A549 (cell line): ENCODE results near the gene CDKN1C. TPM values are rescaled to one million over a fixed set of nuclear protein-coding genes. Genes with fewer than 3 reads are reported as not detected.

Experiments used
- ATAC-seq, 2 experiments: fragments of 200-7000 bp in 1 of 2; fragments of >200 bp in 1 of 2; cut with Nextera tagmentation in 1 of 2; cut with Tn5 transposase in 1 of 2; 3 replicates each; pipeline versions ENCODE4 v1.8.0 to v1.9.1; 2018 to 2020; ENCODE audit warnings: mild to moderate bottlenecking in 1 of 2, moderate library complexity in 1 of 2
- CTCF ChIA-PET: fragments of 300-600 bp; sonication (Branson Sonifier 250); formaldehyde crosslinking; extraction: SDS; loops from one replicate; lab custom pipeline; 2021; ENCODE audit warnings: antibody characterized with exemption, inconsistent platforms; lab: Yijun Ruan, JAX
- POLR2A ChIA-PET: fragments of 350-600 bp; formaldehyde crosslinking; extraction: SDS; loops from one replicate; lab custom pipeline; 2021; ENCODE audit warnings: antibody characterized with exemption, inconsistent platforms; lab: Yijun Ruan, JAX
- DNase-seq, 2 experiments: peaks; one replicate each; pipeline versions ENCODE4 v3.0.0 to v3.0.0-alpha.2; 2011 to 2016; ENCODE audit warnings: low read depth in 1 of 2, low spot score in 1 of 2
- FAIRE-seq: peaks from 2 replicates; lab custom pipeline; 2011; peaks lifted over from hg19 to GRCh38; lab: Jason Lieb, UNC
- H3K27ac ChIP-seq, 2 experiments: fragments of >200 bp; sonication (Bioruptor Twin); formaldehyde crosslinking; 3 replicates each; pipeline ENCODE4 v1.5.1; 2016 to 2017
- H3K4me1 ChIP-seq: fragments of >200 bp; sonication (Bioruptor Twin); formaldehyde crosslinking; 3 replicates; pipeline ENCODE4 v1.6.1; 2016
- H3K4me2 ChIP-seq: fragments of >200 bp; sonication (Bioruptor Twin); formaldehyde crosslinking; 3 replicates; pipeline ENCODE4 v1.6.1; 2016
- H3K4me3 ChIP-seq: fragments of >200 bp; sonication (Bioruptor Twin); formaldehyde crosslinking; 3 replicates; pipeline ENCODE4 v1.5.1; 2016
- H3K9me3 ChIP-seq: fragments of >200 bp; sonication (Bioruptor Twin); formaldehyde crosslinking; 3 replicates; pipeline ENCODE4 v1.6.1; 2016
- CHD4 ChIP-seq: fragments of 200-600 bp; sonication (generic); IDR thresholded peaks from 2 replicates; pipeline ENCODE4 v1.6.1; 2016; ENCODE audit warnings: antibody characterized with exemption, mild to moderate bottlenecking, borderline replicate concordance
- EHMT2 ChIP-seq: fragments of 200-600 bp; sonication (generic); IDR thresholded peaks from 2 replicates; pipeline ENCODE4 v1.6.1; 2016; ENCODE audit warnings: antibody characterized with exemption, low read depth, mild to moderate bottlenecking, moderate library complexity
- ESRRA ChIP-seq: fragments of 150-350 bp; IDR thresholded peaks from 2 replicates; pipeline ENCODE4 v1.6.1; 2014; ENCODE audit warnings: mild to moderate bottlenecking, low read length, borderline replicate concordance
- FOSL2 ChIP-seq, 2 experiments: fragments of 450-650 bp in 1 of 2; fragments of >200 bp in 1 of 2; sonication (Bioruptor Twin) in 1 of 2; formaldehyde crosslinking; IDR thresholded peaks; 2 replicates each; pipeline versions ENCODE4 v1.5.0 to v1.6.1; 2016 to 2020; ENCODE audit warnings: mild to moderate bottlenecking in 1 of 2, moderate library complexity in 1 of 2
- GATA3 ChIP-seq: IDR thresholded peaks from 2 replicates; pipeline ENCODE4 v1.6.1; 2012; ENCODE audit warnings: borderline replicate concordance
- JUNB ChIP-seq: fragments of >200 bp; sonication (Bioruptor Twin); formaldehyde crosslinking; IDR thresholded peaks from 2 replicates; pipeline ENCODE4 v1.6.1; 2016
- KDM1A ChIP-seq: fragments of 200-600 bp; sonication (generic); IDR thresholded peaks from 2 replicates; pipeline ENCODE4 v1.6.1; 2016; ENCODE audit warnings: low read depth, mild to moderate bottlenecking
- KDM5A ChIP-seq: fragments of 200-600 bp; sonication (generic); IDR thresholded peaks from 2 replicates; pipeline ENCODE4 v1.6.1; 2016; ENCODE audit warnings: antibody characterized with exemption, mild to moderate bottlenecking
- NFE2L2 ChIP-seq: fragments of 150-350 bp; conservative IDR thresholded peaks from 2 replicates; pipeline ENCODE4 v1.6.1; 2014; ENCODE audit warnings: low read length
- NR3C1 ChIP-seq: fragments of >200 bp; sonication (Bioruptor Twin); formaldehyde crosslinking; IDR thresholded peaks from 3 replicates; pipeline ENCODE4 v1.6.1; 2017
- RARB ChIP-seq: fragments of 250-450 bp; sonication (Bioruptor Pico); IDR thresholded peaks from 2 replicates; pipeline ENCODE4 v1.8.0; 2021; ENCODE audit warnings: mild to moderate bottlenecking, moderate library complexity
- RCOR1 ChIP-seq: fragments of 150-350 bp; IDR thresholded peaks from 2 replicates; pipeline ENCODE4 v1.6.1; 2014; ENCODE audit warnings: antibody characterized with exemption, low read length, low read depth
- RFX5 ChIP-seq: fragments of 450-650 bp; IDR thresholded peaks from 2 replicates; pipeline ENCODE4 v1.7.1; 2014; ENCODE audit warnings: antibody characterized with exemption, mild to moderate bottlenecking, moderate library complexity
- RNF2 ChIP-seq: fragments of 200-600 bp; sonication (generic); IDR thresholded peaks from 2 replicates; pipeline ENCODE4 v1.6.1; 2016; ENCODE audit warnings: low read depth, mild to moderate bottlenecking, antibody characterized with exemption, moderate library complexity, borderline replicate concordance
- ZFP36 ChIP-seq: fragments of 450-650 bp; IDR thresholded peaks from 2 replicates; pipeline ENCODE4 v1.6.1; 2014; ENCODE audit warnings: borderline replicate concordance; ENCODE audit not compliant: partially characterized antibody
- WGBS: methylation state at CpG from one replicate; pipeline ENCODE4 v1.1.6; 2017; ENCODE audit errors: missing lambda C conversion rate; 5-methylcytosine and 5-hydroxymethylcytosine counted together
- polyA plus RNA-seq, 4 experiments: library from polyadenylated mRNA; depleted of rRNA in 3 of 4; stranded (reverse); fragments of >200 nt; fragmentation: RNase III in 1 of 4; extraction: RNeasy Plus Mini Kit Qiagen cat#74134 plus additional on column Dnase treatment in 1 of 4; gene quantifications; 2 replicates in 3 of 4; 3 replicates in 1 of 4; pipeline ENCODE4 v1.2.3, GENCODE V29; 2011 to 2017
- TF ChIP-seq, protein P1 (sequence below): IDR thresholded peaks from 2 replicates; pipeline ENCODE4 v1.6.1; 2012; ENCODE audit warnings: low read depth, borderline replicate concordance
- TF ChIP-seq, protein P2 (sequence below): IDR thresholded peaks from 2 replicates; pipeline ENCODE4 v1.6.1; 2012

The CDKN1C gene
- polyA plus RNA-seq, 2 of the 4 experiments (the other 2 are of a cell fraction) = 0.30 to 0.41 TPM

DNA sequence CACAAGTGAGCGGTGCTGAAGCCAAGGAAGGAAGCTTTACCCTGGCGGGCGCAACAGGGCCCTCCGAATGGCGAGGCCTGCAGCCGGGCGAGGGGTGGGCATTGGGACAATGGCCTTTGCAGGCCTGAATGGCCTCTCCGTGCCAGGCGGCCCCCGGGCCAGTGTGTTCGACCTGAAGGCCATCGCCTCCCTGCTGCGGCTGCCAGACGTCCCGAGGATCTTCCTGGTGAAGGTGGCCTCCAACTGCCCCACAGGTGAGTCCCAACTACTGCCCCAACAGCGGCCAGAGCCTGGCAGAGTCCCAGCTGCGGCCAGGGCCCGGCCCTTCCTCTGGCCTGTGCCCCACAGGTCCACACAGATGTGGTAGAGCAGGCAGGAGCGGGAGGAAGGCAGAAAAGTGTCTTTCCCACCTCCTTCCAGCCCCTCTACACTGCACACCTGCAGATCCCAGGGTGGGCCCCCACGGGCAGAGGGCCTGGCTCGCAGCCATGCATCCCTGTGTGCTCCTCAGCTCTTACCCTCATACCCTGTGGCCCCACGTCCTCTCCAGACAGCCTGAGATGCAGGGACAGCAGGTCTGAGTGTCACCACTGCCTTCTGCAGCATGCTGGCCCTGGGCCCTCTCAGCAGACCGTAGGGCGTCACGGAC, 32.4 kb upstream of the CDKN1C start:
- CTCF ChIA-PET = interaction anchor here (1.1 to 9.9 kb wide), 4 partner anchors 12 to 386 kb away, joined by 3 to 52 read pairs (median 21); partner anchors contain the start of gene PHLDA2
- TF ChIP-seq RNF2 = no peak
- no peak for TF ChIP-seq JUNB
- no peak for TF ChIP-seq RARB (CRISPR knock-in tag)
- no peak for TF ChIP-seq ESRRA
- no peak for TF ChIP-seq NR3C1
- TF ChIP-seq, protein P1, sequence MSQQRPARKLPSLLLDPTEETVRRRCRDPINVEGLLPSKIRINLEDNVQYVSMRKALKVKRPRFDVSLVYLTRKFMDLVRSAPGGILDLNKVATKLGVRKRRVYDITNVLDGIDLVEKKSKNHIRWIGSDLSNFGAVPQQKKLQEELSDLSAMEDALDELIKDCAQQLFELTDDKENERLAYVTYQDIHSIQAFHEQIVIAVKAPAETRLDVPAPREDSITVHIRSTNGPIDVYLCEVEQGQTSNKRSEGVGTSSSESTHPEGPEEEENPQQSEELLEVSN = no peak
- no peak for TF ChIP-seq NFE2L2
- TF ChIP-seq CHD4 = no peak
- TF ChIP-seq ZFP36 = no peak
- TF ChIP-seq FOSL2 (IDR thresholded peaks at IDR 0.05) = no peak
- no peak for TF ChIP-seq FOSL2 (CRISPR knock-in tag; IDR thresholded peaks at IDR 0.05)
- no peak for TF ChIP-seq GATA3
- TF ChIP-seq EHMT2 = no peak
- TF ChIP-seq KDM5A = no peak
- WGBS = 94% methylated on average over 20 of the region's 25 CpGs
- H3K27ac ChIP-seq = no peak overlapping the region
- H3K4me1 ChIP-seq = peaks cover 9% of the 10 kb centered on the region
- POLR2A ChIA-PET = interaction anchor here (6.7 kb wide), 1 partner anchor 11 kb away, joined by 36 read pairs; the partner anchor contains the start of gene PHLDA2
- FAIRE-seq (no peak), ATAC-seq (no peak), DNase-seq (no peak)
- no peak overlapping the region for H3K4me3 ChIP-seq
- no peaks in the 10 kb centered on the region for H3K9me3 ChIP-seq
- no peak overlapping the region for H3K4me2 ChIP-seq

DNA sequence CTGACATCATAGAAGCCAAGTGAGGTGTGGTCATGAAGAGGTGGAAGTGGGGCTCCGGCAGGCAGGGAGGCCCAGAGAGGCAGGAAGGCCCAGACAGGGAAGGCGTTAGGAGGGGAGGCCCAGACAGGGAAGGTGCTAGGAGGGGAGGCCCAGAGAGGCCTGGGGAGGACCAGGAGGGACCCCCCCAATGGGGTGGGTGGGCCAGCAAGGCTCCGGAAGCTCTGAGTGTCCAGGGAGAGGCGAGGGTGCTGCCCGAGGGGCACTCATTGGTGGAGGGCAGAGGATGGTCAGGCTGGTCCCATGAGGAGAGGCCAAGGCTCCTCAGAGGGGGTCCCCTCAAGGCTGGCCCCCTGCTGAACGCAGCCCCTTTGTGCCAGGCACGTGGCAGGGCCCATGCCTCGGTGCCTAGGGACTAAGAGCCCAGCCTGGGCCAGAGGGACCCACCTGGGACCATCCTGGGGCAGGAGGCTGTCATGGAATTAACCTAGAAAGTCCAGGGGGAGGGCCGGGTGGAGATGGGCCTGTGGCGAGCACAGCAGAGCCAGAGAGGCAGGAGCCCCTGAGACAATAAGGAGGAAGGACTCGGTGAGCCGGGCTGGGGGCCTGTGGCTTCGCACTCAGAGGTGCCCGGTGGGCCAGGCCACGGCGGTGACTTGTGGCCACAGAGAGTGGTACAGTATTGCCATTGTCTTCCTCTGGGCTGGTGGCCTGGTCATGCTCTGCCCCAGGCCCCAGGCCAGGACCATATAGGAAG, 31.5 kb upstream of the CDKN1C start:
- ATAC-seq = no peak
- ChIA-PET CTCF (interaction anchor here (0.8 to 9.9 kb wide), 5 partner anchors 10 to 385 kb away, joined by 3 to 52 read pairs (median 12); partner anchors contain the start of gene PHLDA2), POLR2A (interaction anchor here (6.7 kb wide), 1 partner anchor 12 kb away, joined by 36 read pairs; the partner anchor contains the start of gene PHLDA2)
- Histone ChIP-seq H3K4me1 (peaks cover 18% of the 10 kb centered on the region), H3K4me3 (no peak overlapping the region), H3K9me3 (no peaks in the 10 kb centered on the region), H3K4me2 (no peak overlapping the region), H3K27ac (no peak overlapping the region)
- FAIRE-seq = no peak
- no peak for TF ChIP-seq RCOR1
- 92% methylated on average over 13 of the region's 16 CpGs for WGBS
- no peak for DNase-seq

DNA sequence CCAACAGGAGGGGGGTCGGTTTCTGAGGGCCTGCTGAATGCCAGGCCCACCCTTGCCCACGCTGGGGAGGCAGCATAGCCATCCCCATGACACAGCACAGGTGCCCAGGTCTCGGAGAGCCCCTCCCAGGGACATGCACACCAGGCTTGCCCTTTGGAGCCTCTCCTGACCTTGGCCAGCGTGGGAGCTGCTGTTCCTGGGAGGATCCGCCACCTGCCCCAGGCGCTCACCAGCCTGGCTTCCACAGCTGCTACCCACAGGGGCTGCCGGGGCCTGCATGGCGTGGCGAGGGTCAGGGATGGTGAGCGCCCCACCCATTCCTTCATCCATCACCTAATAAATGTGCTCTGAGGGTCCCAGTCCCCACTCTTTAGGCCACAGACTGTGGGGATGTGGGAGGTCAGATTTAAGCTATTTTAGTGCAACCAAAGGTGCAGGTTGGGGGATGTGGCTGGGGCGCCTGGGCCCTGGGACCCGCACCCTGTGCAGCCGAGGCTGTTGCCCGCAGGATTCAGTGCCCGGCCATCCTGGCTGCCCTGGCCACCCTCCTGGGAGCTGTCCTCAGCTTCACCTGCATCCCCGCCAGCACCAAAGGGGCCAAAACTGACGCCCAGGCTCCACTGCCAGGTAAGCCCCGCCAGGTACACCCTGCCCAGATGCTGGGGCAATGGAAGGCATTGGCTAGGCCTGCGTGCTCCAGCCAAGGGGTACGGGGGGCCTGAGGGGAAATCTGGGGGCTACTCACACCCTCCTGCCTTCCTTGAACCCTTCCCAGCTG, 30.7 kb upstream of the CDKN1C start:
- H3K4me1 ChIP-seq = peaks cover 26% of the 10 kb centered on the region
- no peak overlapping the region for H3K4me2 ChIP-seq
- TF ChIP-seq KDM1A (no peak), RARB (CRISPR knock-in tag) (no peak), GATA3 (no peak), RFX5 (no peak)
- TF ChIP-seq, protein P2, sequence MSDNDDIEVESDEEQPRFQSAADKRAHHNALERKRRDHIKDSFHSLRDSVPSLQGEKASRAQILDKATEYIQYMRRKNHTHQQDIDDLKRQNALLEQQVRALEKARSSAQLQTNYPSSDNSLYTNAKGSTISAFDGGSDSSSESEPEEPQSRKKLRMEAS = no peak
- H3K27ac ChIP-seq = no peak overlapping the region
- no peaks in the 10 kb centered on the region for H3K9me3 ChIP-seq
- WGBS = 82% methylated on average over 16 of the region's 20 CpGs
- CTCF ChIA-PET = interaction anchor here (0.8 to 9.9 kb wide), 5 partner anchors 11 to 384 kb away, joined by 3 to 52 read pairs (median 12); partner anchors contain the start of gene PHLDA2
- H3K4me3 ChIP-seq = no peak overlapping the region
- POLR2A ChIA-PET = interaction anchor here (0.6 to 6.7 kb wide), 2 partner anchors 13 to 15 kb away, joined by 5 to 36 read pairs; partner anchors contain the start of gene PHLDA2
- no peak for DNase-seq
- FAIRE-seq = no peak
- ATAC-seq = no peak
